HCT116 (cell line): ENCODE results near the gene ITM2C. TPM values are rescaled to one million over a fixed set of nuclear protein-coding genes. Genes with fewer than 3 reads are reported as not detected.

ENCODE experiments used
- ATAC-seq: fragments of 200-7000 bp; cut with Tn5 transposase; 2 replicates; pipeline ENCODE4 v1.9.1; 2020; ENCODE audit warnings: mild to moderate bottlenecking, moderate library complexity
- BruUV-seq: library from RNA; stranded (reverse); fragments of 400-500 nt; replicated peaks from 2 replicates; lab custom pipeline; 2021; lab: Mats Ljungman, UMichigan
- CTCF ChIA-PET: fragments of 300-600 bp; sonication (Branson Sonifier 250); formaldehyde crosslinking; loops from one replicate; lab custom pipeline; 2021; ENCODE audit warnings: antibody characterized with exemption; lab: Charles Lee
- POLR2A ChIA-PET: fragments of 300-600, 350-600 bp; sonication (Branson Sonifier 250); formaldehyde crosslinking; loops from one replicate; lab custom pipeline; 2021; ENCODE audit warnings: antibody characterized with exemption; lab: Charles Lee
- RAD21 ChIA-PET, 2 experiments: fragments of 300-600 bp; sonication (Branson Sonifier 250); formaldehyde crosslinking; loops; one replicate each; lab custom pipeline; 2023; ENCODE audit warnings: low total read pairs in 2 of 2; ENCODE audit not compliant: uncharacterized antibody in 2 of 2, unreplicated experiment in 2 of 2, low non-redundant PET in 1 of 2; lab: Charles Lee
- DNase-seq: peaks from one replicate; pipeline ENCODE4 v3.0.0-alpha.2; 2010; ENCODE audit warnings: low read depth, low spot score
- H2AFZ ChIP-seq: fragments of 200-600 bp; shearing (Covaris generic), sonication (generic); 2 replicates; pipeline ENCODE4 v1.6.1; 2017; ENCODE audit warnings: low read depth, mixed run types, mixed read lengths, antibody characterized with exemption, low read length; ENCODE audit not compliant: poor library complexity, severe bottlenecking
- H3K27ac ChIP-seq: 2 replicates; pipeline ENCODE4 v1.5.1; 2012; ENCODE audit warnings: low read depth, low read length
- H3K27me3 ChIP-seq: fragments of 200-600 bp; sonication (generic); 2 replicates; pipeline ENCODE4 v1.6.1; 2016; ENCODE audit warnings: mixed run types, low read length, mixed read lengths; ENCODE audit not compliant: insufficient read depth
- H3K36me3 ChIP-seq, 2 experiments: fragments of 200-500 bp in 1 of 2; fragments of 200-600 bp in 1 of 2; sonication (Bioruptor generic) in 1 of 2; sonication (generic) in 1 of 2; 2 replicates each; pipeline versions ENCODE4 v1.5.1 to v1.6.1; 2014 to 2016; ENCODE audit warnings: low read length in 2 of 2, inconsistent platforms in 1 of 2, mixed read lengths in 1 of 2, mixed run types in 1 of 2; ENCODE audit not compliant: insufficient read depth in 2 of 2, control insufficient read depth in 1 of 2
- H3K4me1 ChIP-seq, 2 experiments: fragments of 200-600 bp in 1 of 2; sonication (generic) in 1 of 2; 2 replicates each; pipeline versions ENCODE4 v1.5.1 to v1.6.1; 2012 to 2017; ENCODE audit warnings: low read length in 2 of 2, inconsistent platforms in 1 of 2, mild to moderate bottlenecking in 1 of 2, mixed read lengths in 1 of 2, mixed run types in 1 of 2, moderate library complexity in 1 of 2; ENCODE audit not compliant: insufficient read depth in 2 of 2, control insufficient read depth in 1 of 2
- H3K4me2 ChIP-seq: fragments of 200-600 bp; sonication (generic); 2 replicates; pipeline ENCODE4 v1.6.1; 2017; ENCODE audit warnings: mixed run types, low read length, mixed read lengths
- H3K4me3 ChIP-seq, 2 experiments: fragments of 200-600 bp in 1 of 2; sonication (generic) in 1 of 2; replicated peaks in 1 of 2; 2 replicates each; pipeline ENCODE4 v1.5.1; 2011 to 2016; ENCODE audit warnings: low read length in 2 of 2, control low read depth in 1 of 2, low read depth in 1 of 2, mild to moderate bottlenecking in 1 of 2, mixed read lengths in 1 of 2, mixed run types in 1 of 2
- H3K79me2 ChIP-seq: fragments of 200-600 bp; sonication (generic); 2 replicates; pipeline ENCODE4 v1.6.1; 2017; ENCODE audit warnings: mild to moderate bottlenecking, mixed run types, low read length, moderate library complexity, mixed read lengths; ENCODE audit not compliant: insufficient read depth
- H3K9ac ChIP-seq: fragments of 200-600 bp; sonication (generic); 2 replicates; pipeline ENCODE4 v1.6.1; 2016; ENCODE audit warnings: low read length, mixed read lengths
- H3K9me2 ChIP-seq: fragments of 200-600 bp; sonication (generic), shearing (Covaris generic); 2 replicates; pipeline ENCODE4 v1.6.1; 2017; ENCODE audit warnings: mixed run types, mild to moderate bottlenecking, moderate library complexity; ENCODE audit not compliant: insufficient read depth
- H3K9me3 ChIP-seq, 2 experiments: fragments of 200-500 bp in 1 of 2; fragments of 200-600 bp in 1 of 2; sonication (Bioruptor generic) in 1 of 2; sonication (generic) in 1 of 2; 2 replicates each; pipeline ENCODE4 v1.6.1; 2014 to 2017; ENCODE audit warnings: low read length in 2 of 2, mixed read lengths in 2 of 2, inconsistent platforms in 1 of 2, low read depth in 1 of 2, mild to moderate bottlenecking in 1 of 2, mixed run types in 1 of 2, moderate library complexity in 1 of 2; ENCODE audit not compliant: control insufficient read depth in 1 of 2, insufficient read depth in 1 of 2
- H4K20me1 ChIP-seq: fragments of 200-600 bp; sonication (generic), shearing (Covaris generic); 2 replicates; pipeline ENCODE4 v1.6.1; 2017; ENCODE audit warnings: mixed run types, mild to moderate bottlenecking, moderate library complexity; ENCODE audit not compliant: insufficient read depth
- CBX3 ChIP-seq: IDR thresholded peaks from 2 replicates; pipeline ENCODE4 v1.6.1; 2012; ENCODE audit warnings: low read depth
- EGR1 ChIP-seq: IDR thresholded peaks from 2 replicates; pipeline ENCODE4 v1.6.1; 2012; ENCODE audit warnings: low read depth
- ELF1 ChIP-seq: IDR thresholded peaks from 2 replicates; pipeline ENCODE4 v1.6.1; 2012; ENCODE audit warnings: low read depth, borderline replicate concordance
- EZH2 ChIP-seq: fragments of 200-600 bp; sonication (generic); IDR thresholded peaks from 2 replicates; pipeline ENCODE4 v1.6.1; 2017; ENCODE audit warnings: antibody characterized with exemption, mixed run types
- EZH2phosphoT487 ChIP-seq: fragments of 200-600 bp; IDR thresholded peaks from 2 replicates; pipeline ENCODE4 v1.6.1; 2018; ENCODE audit warnings: antibody characterized with exemption, borderline replicate concordance
- FOSL1 ChIP-seq: IDR thresholded peaks from 2 replicates; pipeline ENCODE4 v1.6.1; 2012; ENCODE audit warnings: low read depth
- JUND ChIP-seq: IDR thresholded peaks from 2 replicates; pipeline ENCODE4 v1.6.1; 2012
- POLR2A ChIP-seq: IDR thresholded peaks from 2 replicates; pipeline ENCODE4 v1.7.0; 2011; ENCODE audit warnings: borderline replicate concordance; ENCODE audit not compliant: insufficient read depth, insufficient read length; ENCODE audit errors: extremely low read depth
- POLR2AphosphoS5 ChIP-seq: IDR thresholded peaks from 2 replicates; pipeline ENCODE4 v1.6.1; 2011; ENCODE audit warnings: mild to moderate bottlenecking, low read depth, low read length, moderate library complexity
- RAD21 ChIP-seq: IDR thresholded peaks from 2 replicates; pipeline ENCODE4 v1.6.1; 2012; ENCODE audit warnings: low read depth, mild to moderate bottlenecking
- SIN3A ChIP-seq: IDR thresholded peaks from 2 replicates; pipeline ENCODE4 v1.6.1; 2012; ENCODE audit warnings: low read depth
- SP1 ChIP-seq: IDR thresholded peaks from 2 replicates; pipeline ENCODE4 v1.6.1; 2012; ENCODE audit warnings: low read depth
- YY1 ChIP-seq: IDR thresholded peaks from 2 replicates; pipeline ENCODE4 v1.6.1; 2011; ENCODE audit warnings: low read length, low read depth, moderate library complexity, mild to moderate bottlenecking; ENCODE audit not compliant: insufficient replicate concordance; ENCODE audit errors: extremely low read depth
- ZNF274 ChIP-seq: fragments of 200-500 bp; sonication (Bioruptor generic); IDR thresholded peaks from 2 replicates; pipeline ENCODE4 v1.6.1; 2014; ENCODE audit warnings: mild to moderate bottlenecking, low read depth, low read length, inconsistent platforms
- intact Hi-C: fragments of 100-400 bp; cut with micrococcal nuclease; formaldehyde crosslinking; loops from 2 replicates; pipeline ENCODE4 v1.10.0; 2022
- total RNA-seq: library from RNA; stranded (reverse); gene quantifications from one replicate; pipeline ENCODE4 v1.2.1, GENCODE V29; 2021; ENCODE audit not compliant: unreplicated experiment
- TF ChIP-seq, protein P1 (sequence below): IDR thresholded peaks from 2 replicates; pipeline ENCODE4 v1.6.1; 2012; ENCODE audit warnings: low read depth
- TF ChIP-seq, protein P2 (sequence below): IDR thresholded peaks from 2 replicates; pipeline ENCODE4 v1.6.1; 2011; ENCODE audit warnings: mild to moderate bottlenecking, low read length, moderate library complexity; ENCODE audit not compliant: insufficient replicate concordance; ENCODE audit errors: extremely low read depth
- TF ChIP-seq, protein P3 (sequence below): IDR thresholded peaks from 2 replicates; pipeline ENCODE4 v1.6.1; 2012

Gene ITM2C
- total RNA-seq, 1 experiment from 2014 or later = 117 TPM

DNA sequence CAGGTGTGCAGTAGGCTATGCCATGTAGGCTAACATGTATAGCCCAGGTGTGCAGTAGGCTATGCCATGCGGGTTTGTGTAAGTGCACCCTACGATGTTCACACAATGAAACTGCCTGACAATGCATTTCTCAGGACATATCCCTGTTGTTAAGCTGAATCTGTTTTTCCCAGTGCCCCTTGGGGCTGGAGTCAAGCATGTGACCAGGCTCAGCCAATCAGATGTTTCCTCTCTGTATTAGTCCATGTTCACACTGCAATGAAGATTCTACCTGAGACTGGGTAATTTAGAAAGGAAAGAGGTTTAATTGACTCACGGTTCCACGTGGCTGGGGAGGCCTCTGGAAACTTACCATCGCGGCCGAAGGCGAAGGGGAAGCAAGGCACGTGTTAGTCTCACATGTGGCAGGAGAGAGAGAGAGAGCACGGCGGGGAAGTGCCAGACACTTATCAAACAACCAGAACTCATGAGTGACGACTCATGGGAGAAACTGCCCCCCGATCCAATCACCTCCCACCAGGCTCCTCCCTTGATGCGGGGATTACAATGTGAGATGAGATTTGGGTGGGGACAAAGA, 24.2 kb downstream of the ITM2C start (continued):
- no peak for TF ChIP-seq POLR2A
- TF ChIP-seq, protein P1, sequence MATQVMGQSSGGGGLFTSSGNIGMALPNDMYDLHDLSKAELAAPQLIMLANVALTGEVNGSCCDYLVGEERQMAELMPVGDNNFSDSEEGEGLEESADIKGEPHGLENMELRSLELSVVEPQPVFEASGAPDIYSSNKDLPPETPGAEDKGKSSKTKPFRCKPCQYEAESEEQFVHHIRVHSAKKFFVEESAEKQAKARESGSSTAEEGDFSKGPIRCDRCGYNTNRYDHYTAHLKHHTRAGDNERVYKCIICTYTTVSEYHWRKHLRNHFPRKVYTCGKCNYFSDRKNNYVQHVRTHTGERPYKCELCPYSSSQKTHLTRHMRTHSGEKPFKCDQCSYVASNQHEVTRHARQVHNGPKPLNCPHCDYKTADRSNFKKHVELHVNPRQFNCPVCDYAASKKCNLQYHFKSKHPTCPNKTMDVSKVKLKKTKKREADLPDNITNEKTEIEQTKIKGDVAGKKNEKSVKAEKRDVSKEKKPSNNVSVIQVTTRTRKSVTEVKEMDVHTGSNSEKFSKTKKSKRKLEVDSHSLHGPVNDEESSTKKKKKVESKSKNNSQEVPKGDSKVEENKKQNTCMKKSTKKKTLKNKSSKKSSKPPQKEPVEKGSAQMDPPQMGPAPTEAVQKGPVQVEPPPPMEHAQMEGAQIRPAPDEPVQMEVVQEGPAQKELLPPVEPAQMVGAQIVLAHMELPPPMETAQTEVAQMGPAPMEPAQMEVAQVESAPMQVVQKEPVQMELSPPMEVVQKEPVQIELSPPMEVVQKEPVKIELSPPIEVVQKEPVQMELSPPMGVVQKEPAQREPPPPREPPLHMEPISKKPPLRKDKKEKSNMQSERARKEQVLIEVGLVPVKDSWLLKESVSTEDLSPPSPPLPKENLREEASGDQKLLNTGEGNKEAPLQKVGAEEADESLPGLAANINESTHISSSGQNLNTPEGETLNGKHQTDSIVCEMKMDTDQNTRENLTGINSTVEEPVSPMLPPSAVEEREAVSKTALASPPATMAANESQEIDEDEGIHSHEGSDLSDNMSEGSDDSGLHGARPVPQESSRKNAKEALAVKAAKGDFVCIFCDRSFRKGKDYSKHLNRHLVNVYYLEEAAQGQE = no peak
- no peak for TF ChIP-seq POLR2AphosphoS5
- TF ChIP-seq JUND = no peak
- TF ChIP-seq, protein P2, sequence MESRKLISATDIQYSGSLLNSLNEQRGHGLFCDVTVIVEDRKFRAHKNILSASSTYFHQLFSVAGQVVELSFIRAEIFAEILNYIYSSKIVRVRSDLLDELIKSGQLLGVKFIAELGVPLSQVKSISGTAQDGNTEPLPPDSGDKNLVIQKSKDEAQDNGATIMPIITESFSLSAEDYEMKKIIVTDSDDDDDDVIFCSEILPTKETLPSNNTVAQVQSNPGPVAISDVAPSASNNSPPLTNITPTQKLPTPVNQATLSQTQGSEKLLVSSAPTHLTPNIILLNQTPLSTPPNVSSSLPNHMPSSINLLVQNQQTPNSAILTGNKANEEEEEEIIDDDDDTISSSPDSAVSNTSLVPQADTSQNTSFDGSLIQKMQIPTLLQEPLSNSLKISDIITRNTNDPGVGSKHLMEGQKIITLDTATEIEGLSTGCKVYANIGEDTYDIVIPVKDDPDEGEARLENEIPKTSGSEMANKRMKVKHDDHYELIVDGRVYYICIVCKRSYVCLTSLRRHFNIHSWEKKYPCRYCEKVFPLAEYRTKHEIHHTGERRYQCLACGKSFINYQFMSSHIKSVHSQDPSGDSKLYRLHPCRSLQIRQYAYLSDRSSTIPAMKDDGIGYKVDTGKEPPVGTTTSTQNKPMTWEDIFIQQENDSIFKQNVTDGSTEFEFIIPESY = no peak
- TF ChIP-seq RAD21 = no peak
- no peak for TF ChIP-seq SIN3A
- TF ChIP-seq, all 23 proteins: peak for 0

DNA sequence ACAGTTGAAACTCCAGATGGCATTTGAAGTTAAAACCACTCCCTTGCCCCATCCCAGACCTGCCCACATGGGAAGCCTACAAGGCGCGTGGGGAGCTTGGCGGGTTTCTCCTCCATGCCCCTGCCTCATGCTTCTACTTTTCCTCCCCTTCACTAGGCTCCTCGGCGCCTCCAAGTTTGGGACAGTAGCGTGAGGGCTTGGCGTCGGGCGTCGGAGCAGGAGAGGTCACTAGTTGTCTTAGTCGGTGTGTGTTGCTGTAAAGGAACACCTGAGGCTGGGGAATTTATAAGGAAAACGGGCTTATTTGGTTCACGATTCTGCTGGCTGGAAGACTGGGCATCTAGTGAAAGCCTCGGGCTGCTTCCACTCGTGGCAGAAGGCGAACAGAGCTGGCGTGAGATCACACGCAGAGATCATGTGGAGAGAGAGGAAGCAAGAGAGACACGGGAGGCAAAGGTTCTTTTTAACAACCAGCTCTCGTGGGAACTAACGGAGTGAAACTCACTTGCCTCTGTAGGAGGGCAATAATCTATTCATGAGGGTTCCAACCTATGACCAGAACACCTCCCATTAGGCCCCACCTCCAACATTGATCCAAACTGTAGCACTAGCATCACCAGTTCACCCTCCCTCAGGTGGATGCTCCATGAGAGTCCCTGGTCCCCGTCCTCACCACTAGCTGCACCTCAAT, 25.3 kb downstream of the ITM2C start:
- Histone ChIP-seq H2AFZ (no peak overlapping the region), H3K4me3 (no peak overlapping the region), H3K9ac (no peak overlapping the region), H3K79me2 (no peaks in the 10 kb centered on the region), H3K4me1 (no peaks in the 10 kb centered on the region), H4K20me1 (no peaks in the 10 kb centered on the region), H3K9me3 (no peaks in the 10 kb centered on the region), H3K27me3 (no peaks in the 10 kb centered on the region), H3K9me2 (no peaks in the 10 kb centered on the region), H3K4me2 (no peak overlapping the region), H3K36me3 (no peaks in the 10 kb centered on the region), H3K27ac (no peak overlapping the region)
- RAD21 ChIA-PET = no interaction called here
- no peak for ATAC-seq
- intact Hi-C loops = no loop called here
- POLR2A ChIA-PET = no interaction called here
- BruUV-seq = no TSS peak
- CTCF ChIA-PET = interaction anchor here (1.0 kb wide), 1 partner anchor 66 kb away, joined by 3 read pairs; no protein-coding TSS in a partner anchor
- no peak for DNase-seq
- TF ChIP-seq, protein P3, sequence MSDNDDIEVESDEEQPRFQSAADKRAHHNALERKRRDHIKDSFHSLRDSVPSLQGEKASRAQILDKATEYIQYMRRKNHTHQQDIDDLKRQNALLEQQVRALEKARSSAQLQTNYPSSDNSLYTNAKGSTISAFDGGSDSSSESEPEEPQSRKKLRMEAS = no peak
- TF ChIP-seq, protein P2 = no peak
- TF ChIP-seq CBX3 (no peak), EZH2 (no peak), YY1 (no peak), FOSL1 (no peak), RAD21 (no peak), ZNF274 (no peak), ELF1 (no peak), SP1 (no peak), EGR1 (no peak), EZH2phosphoT487 (no peak)
